ENCODE data around the gene CABP1.

The CABP1 gene

GRCh38 chr12:120642826-120643225 is 2.4 kb downstream of the CABP1 start:
- TF ChIP-seq TAF1 (IDR thresholded peaks at IDR 0.05; ENCODE audit: borderline replicate concordance, insufficient read depth, low read length) (no peak), SIN3A (IDR thresholded peaks at IDR 0.05; ENCODE audit: borderline replicate concordance, insufficient read depth, low read length) (no peak), POLR2AphosphoS5 (IDR thresholded peaks at IDR 0.05; ENCODE audit: low read depth, low read length) (no peak), FOXP2 (optimal IDR thresholded peaks at IDR 0.05; ENCODE audit: borderline replicate concordance, extremely low read depth, extremely low read length, insufficient read depth) (no peak)
- TF ChIP-seq, protein P1, sequence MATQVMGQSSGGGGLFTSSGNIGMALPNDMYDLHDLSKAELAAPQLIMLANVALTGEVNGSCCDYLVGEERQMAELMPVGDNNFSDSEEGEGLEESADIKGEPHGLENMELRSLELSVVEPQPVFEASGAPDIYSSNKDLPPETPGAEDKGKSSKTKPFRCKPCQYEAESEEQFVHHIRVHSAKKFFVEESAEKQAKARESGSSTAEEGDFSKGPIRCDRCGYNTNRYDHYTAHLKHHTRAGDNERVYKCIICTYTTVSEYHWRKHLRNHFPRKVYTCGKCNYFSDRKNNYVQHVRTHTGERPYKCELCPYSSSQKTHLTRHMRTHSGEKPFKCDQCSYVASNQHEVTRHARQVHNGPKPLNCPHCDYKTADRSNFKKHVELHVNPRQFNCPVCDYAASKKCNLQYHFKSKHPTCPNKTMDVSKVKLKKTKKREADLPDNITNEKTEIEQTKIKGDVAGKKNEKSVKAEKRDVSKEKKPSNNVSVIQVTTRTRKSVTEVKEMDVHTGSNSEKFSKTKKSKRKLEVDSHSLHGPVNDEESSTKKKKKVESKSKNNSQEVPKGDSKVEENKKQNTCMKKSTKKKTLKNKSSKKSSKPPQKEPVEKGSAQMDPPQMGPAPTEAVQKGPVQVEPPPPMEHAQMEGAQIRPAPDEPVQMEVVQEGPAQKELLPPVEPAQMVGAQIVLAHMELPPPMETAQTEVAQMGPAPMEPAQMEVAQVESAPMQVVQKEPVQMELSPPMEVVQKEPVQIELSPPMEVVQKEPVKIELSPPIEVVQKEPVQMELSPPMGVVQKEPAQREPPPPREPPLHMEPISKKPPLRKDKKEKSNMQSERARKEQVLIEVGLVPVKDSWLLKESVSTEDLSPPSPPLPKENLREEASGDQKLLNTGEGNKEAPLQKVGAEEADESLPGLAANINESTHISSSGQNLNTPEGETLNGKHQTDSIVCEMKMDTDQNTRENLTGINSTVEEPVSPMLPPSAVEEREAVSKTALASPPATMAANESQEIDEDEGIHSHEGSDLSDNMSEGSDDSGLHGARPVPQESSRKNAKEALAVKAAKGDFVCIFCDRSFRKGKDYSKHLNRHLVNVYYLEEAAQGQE (IDR thresholded peaks at IDR 0.05; ENCODE audit: insufficient read depth in 1 of 2, low read depth in 2 of 2, low read length in 2 of 2), result no peak

GRCh38 chr12:120643574-120643973 is 3.1 kb downstream of the CABP1 start:
- no peak for TF ChIP-seq TAF1 (IDR thresholded peaks at IDR 0.05; ENCODE audit: borderline replicate concordance, insufficient read depth, low read length)
- no peak for TF ChIP-seq FOXP2 (optimal IDR thresholded peaks at IDR 0.05; ENCODE audit: borderline replicate concordance, extremely low read depth, extremely low read length, insufficient read depth)
- no peak for TF ChIP-seq POLR2AphosphoS5 (IDR thresholded peaks at IDR 0.05; ENCODE audit: low read depth, low read length)
- no peak for TF ChIP-seq SIN3A (IDR thresholded peaks at IDR 0.05; ENCODE audit: borderline replicate concordance, insufficient read depth, low read length)
- TF ChIP-seq, protein P1 (IDR thresholded peaks at IDR 0.05; ENCODE audit: insufficient read depth in 1 of 2, low read depth in 2 of 2, low read length in 2 of 2), result no peak

- TF ChIP-seq FOXP2 (optimal IDR thresholded peaks at IDR 0.05; ENCODE audit: borderline replicate concordance, extremely low read depth, extremely low read length, insufficient read depth), result no peak
- TF ChIP-seq POLR2AphosphoS5 (IDR thresholded peaks at IDR 0.05; ENCODE audit: low read depth, low read length), result no peak
- no peak for TF ChIP-seq TAF1 (IDR thresholded peaks at IDR 0.05; ENCODE audit: borderline replicate concordance, insufficient read depth, low read length)
- TF ChIP-seq, protein P1 (IDR thresholded peaks at IDR 0.05; ENCODE audit: insufficient read depth in 1 of 2, low read depth in 2 of 2, low read length in 2 of 2), result no peak
- no peak for TF ChIP-seq SIN3A (IDR thresholded peaks at IDR 0.05; ENCODE audit: borderline replicate concordance, insufficient read depth, low read length)
Observed at GRCh38 chr12:120646044-120646443, 5.6 kb downstream of the CABP1 start.

DNA sequence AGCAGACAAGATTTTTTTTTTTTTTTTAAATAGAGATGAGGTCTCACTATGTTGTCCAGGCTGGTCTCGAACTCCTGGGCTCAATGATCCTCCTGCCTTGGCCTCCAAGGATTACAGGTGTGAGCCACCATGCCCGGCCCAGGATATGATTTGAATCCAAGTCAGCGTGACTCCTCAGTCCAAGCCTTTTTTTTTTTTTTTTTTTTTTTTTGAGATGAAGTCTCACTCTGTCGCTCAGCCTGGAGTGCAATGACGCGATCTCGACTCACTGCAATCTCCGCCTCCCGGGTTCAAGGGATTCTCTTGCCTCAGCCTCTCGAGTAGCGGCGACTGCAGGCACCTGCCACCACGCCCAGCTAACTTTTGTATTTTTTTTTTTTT is 6.9 kb downstream of the CABP1 start:
- TF ChIP-seq SIN3A (IDR thresholded peaks at IDR 0.05; ENCODE audit: borderline replicate concordance, insufficient read depth, low read length) (no peak), FOXP2 (optimal IDR thresholded peaks at IDR 0.05; ENCODE audit: borderline replicate concordance, extremely low read depth, extremely low read length, insufficient read depth) (no peak), POLR2AphosphoS5 (IDR thresholded peaks at IDR 0.05; ENCODE audit: low read depth, low read length) (no peak), TAF1 (IDR thresholded peaks at IDR 0.05; ENCODE audit: borderline replicate concordance, insufficient read depth, low read length) (no peak)
- TF ChIP-seq, protein P1 (IDR thresholded peaks at IDR 0.05; ENCODE audit: insufficient read depth in 1 of 2, low read depth in 2 of 2, low read length in 2 of 2), result no peak

All from PFSK-1 (cell line).